Lung (tissue), 12 donors: ENCODE data around the gene RNF7. TPM values are rescaled to one million over a fixed set of nuclear protein-coding genes. Genes with fewer than 3 reads are reported as not detected.

Experiments used
- ATAC-seq: fragments of 200-7000 bp; cut with Tn5 transposase; one replicate; pipeline ENCODE4 v1.9.1; 2020; ENCODE audit warnings: moderate number of reproducible peaks; ENCODE audit not compliant: insufficient read depth, low FRiP score
- DNase-seq, 3 donors: peaks; one replicate each; pipeline ENCODE4 v3.0.0-alpha.2; 2013 to 2017
- H3K27ac ChIP-seq, 2 donors: one replicate each; pipeline ENCODE4 v1.5.1; 2013; ENCODE audit warnings: mild to moderate bottlenecking in 2 of 2, moderate library complexity in 2 of 2, control low read depth in 1 of 2, inconsistent platforms in 1 of 2, low read depth in 1 of 2, low read length in 1 of 2
- H3K27me3 ChIP-seq, 3 donors: one replicate each; pipeline ENCODE4 v1.5.1; 2013; ENCODE audit warnings: low read length in 2 of 3; ENCODE audit not compliant: control insufficient read depth in 3 of 3, insufficient read depth in 3 of 3
- H3K36me3 ChIP-seq, 4 donors: one replicate each; pipeline ENCODE4 v1.5.1; 2013; ENCODE audit warnings: low read length in 4 of 4, mild to moderate bottlenecking in 1 of 4, moderate library complexity in 1 of 4; ENCODE audit not compliant: control insufficient read depth in 4 of 4, insufficient read depth in 4 of 4
- H3K4me1 ChIP-seq, 5 donors: one replicate each; pipeline ENCODE4 v1.5.1; 2013; ENCODE audit warnings: low read length in 5 of 5, mild to moderate bottlenecking in 2 of 5, moderate library complexity in 1 of 5; ENCODE audit not compliant: control insufficient read depth in 5 of 5, insufficient read depth in 5 of 5
- H3K4me3 ChIP-seq: one replicate; pipeline ENCODE4 v1.5.1; 2013; ENCODE audit warnings: mild to moderate bottlenecking, control low read depth, moderate library complexity
- H3K9ac ChIP-seq, 2 donors: one replicate each; pipeline ENCODE4 v1.5.1; 2013; ENCODE audit warnings: low read length in 2 of 2, control low read depth in 1 of 2; ENCODE audit not compliant: insufficient read depth in 1 of 2
- H3K9me3 ChIP-seq, 4 donors: one replicate each; pipeline ENCODE4 v1.5.1; 2013; ENCODE audit warnings: low read length in 3 of 4, mild to moderate bottlenecking in 1 of 4, moderate library complexity in 1 of 4; ENCODE audit not compliant: control insufficient read depth in 4 of 4, insufficient read depth in 3 of 4
- CTCF ChIP-seq: IDR thresholded peaks from 2 replicates; pipeline ENCODE4 v1.5.1; 2012; ENCODE audit warnings: mild to moderate bottlenecking; ENCODE audit errors: control extremely low read depth, extremely low read depth
- WGBS, 2 donors: extraction: QIAGEN DNeasy Blood & Tissue Kit; methylation state at CpG; one replicate each; pipeline ENCODE4 v1.1.7; 2013; 5-methylcytosine and 5-hydroxymethylcytosine counted together
- polyA plus RNA-seq, 2 donors: library from polyadenylated mRNA; stranded (reverse); fragments of 200-250 nt; gene quantifications; one replicate each; pipeline ENCODE4 v1.2.1, GENCODE V29; 2013
- total RNA-seq, 2 donors: library from RNA; depleted of rRNA in 1 of 2; stranded (reverse); fragments of >200 nt in 1 of 2; gene quantifications; one replicate each; pipeline ENCODE4 v1.2.1, GENCODE V29; 2014 to 2021
- donor health status: control.
- donor health status: control.
- donor health status: Bipolar disorder and iron deficiency.
- donor health status: healthy.
- donor health status: DM: yes; HTN: yes; CAD: no.

Gene RNF7
- total and polyA plus RNA-seq, 4 donors, result 41.0 to 180 (median 86.2) TPM

- Histone ChIP-seq H3K4me1 (peaks cover 2 to 16% (median 8%) of the 10 kb centered on the region in 5 donors), H3K9ac (no peak overlapping the region), H3K9me3 (no peaks in the 10 kb centered on the region), H3K27ac (no peak overlapping the region), H3K4me3 (no peak overlapping the region), H3K36me3 (peaks cover 0 to 7% (median 0%) of the 10 kb centered on the region in 4 donors), H3K27me3 (no peaks in the 10 kb centered on the region)
- no peak for ATAC-seq
- no peak for DNase-seq
- TF ChIP-seq CTCF, result no peak
- 93 to 94% methylated on average over 7 of the region's 7 CpGs for WGBS, 2 donors
These were observed 2.2 kb upstream of the RNF7 start for GRCh38 chr3:141735770-141736465.

GRCh38 chr3:141737093-141737492, 1.0 kb upstream of the RNF7 start:
- Histone ChIP-seq H3K9me3 (no peaks in the 10 kb centered on the region), H3K27me3 (no peaks in the 10 kb centered on the region), H3K36me3 (peaks cover 0 to 7% (median under 1%) of the 10 kb centered on the region in 4 donors), H3K9ac (no peak overlapping the region), H3K27ac (no peak overlapping the region), H3K4me3 (no peak overlapping the region), H3K4me1 (peaks cover 4 to 20% (median 12%) of the 10 kb centered on the region in 5 donors)
- DNase-seq (no peak), ATAC-seq (no peak)
- no peak for TF ChIP-seq CTCF
- WGBS, 2 donors, result 47 to 76% methylated on average over 10 of the region's 10 CpGs

GRCh38 chr3:141737678-141738021, 448 bp upstream of the RNF7 start:
- no peak overlapping the region for H3K4me3 ChIP-seq
- no peaks in the 10 kb centered on the region for H3K9me3 ChIP-seq
- no peaks in the 10 kb centered on the region for H3K27me3 ChIP-seq
- H3K9ac ChIP-seq, result peak overlapping the region in 1 of 2 donors; percentile 87
- H3K36me3 ChIP-seq, result peaks cover 0 to 7% (median 1%) of the 10 kb centered on the region in 4 donors
- DNase-seq, result no peak
- no peak for ATAC-seq
- H3K27ac ChIP-seq, result peak overlapping the region; percentile 17 to 88
- H3K4me1 ChIP-seq, result peaks cover 4 to 20% (median 12%) of the 10 kb centered on the region in 5 donors
- WGBS, 2 donors, result 1% methylated on average over 3 of the region's 3 CpGs
- no peak for TF ChIP-seq CTCF
